Measurements from ENCODE around the gene EN1.

- TF ChIP-seq EZH2 (IDR thresholded peaks at IDR 0.05): no peak
- TF ChIP-seq, protein P1, sequence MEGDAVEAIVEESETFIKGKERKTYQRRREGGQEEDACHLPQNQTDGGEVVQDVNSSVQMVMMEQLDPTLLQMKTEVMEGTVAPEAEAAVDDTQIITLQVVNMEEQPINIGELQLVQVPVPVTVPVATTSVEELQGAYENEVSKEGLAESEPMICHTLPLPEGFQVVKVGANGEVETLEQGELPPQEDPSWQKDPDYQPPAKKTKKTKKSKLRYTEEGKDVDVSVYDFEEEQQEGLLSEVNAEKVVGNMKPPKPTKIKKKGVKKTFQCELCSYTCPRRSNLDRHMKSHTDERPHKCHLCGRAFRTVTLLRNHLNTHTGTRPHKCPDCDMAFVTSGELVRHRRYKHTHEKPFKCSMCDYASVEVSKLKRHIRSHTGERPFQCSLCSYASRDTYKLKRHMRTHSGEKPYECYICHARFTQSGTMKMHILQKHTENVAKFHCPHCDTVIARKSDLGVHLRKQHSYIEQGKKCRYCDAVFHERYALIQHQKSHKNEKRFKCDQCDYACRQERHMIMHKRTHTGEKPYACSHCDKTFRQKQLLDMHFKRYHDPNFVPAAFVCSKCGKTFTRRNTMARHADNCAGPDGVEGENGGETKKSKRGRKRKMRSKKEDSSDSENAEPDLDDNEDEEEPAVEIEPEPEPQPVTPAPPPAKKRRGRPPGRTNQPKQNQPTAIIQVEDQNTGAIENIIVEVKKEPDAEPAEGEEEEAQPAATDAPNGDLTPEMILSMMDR (IDR thresholded peaks at IDR 0.05 in 2 of 3, conservative IDR thresholded peaks at IDR 0.05 in 1 of 3; ENCODE audit: borderline replicate concordance in 1 of 3, insufficient read depth in 1 of 3, low read depth in 2 of 3, low read length in 2 of 3): no peak
- no peak for TF ChIP-seq ELF1 (IDR thresholded peaks at IDR 0.05; ENCODE audit: borderline replicate concordance, low read depth)
- TF ChIP-seq, protein P2, sequence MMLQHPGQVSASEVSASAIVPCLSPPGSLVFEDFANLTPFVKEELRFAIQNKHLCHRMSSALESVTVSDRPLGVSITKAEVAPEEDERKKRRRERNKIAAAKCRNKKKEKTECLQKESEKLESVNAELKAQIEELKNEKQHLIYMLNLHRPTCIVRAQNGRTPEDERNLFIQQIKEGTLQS (IDR thresholded peaks at IDR 0.05): no peak
- TF ChIP-seq POLR2A (IDR thresholded peaks at IDR 0.05; ENCODE audit: borderline replicate concordance, extremely low read depth, insufficient read depth, insufficient read length): no peak
- TF ChIP-seq EZH2phosphoT487 (IDR thresholded peaks at IDR 0.05; ENCODE audit: borderline replicate concordance): no peak
- no peak for TF ChIP-seq POLR2AphosphoS5 (IDR thresholded peaks at IDR 0.05; ENCODE audit: low read depth, low read length)
- no peak for TF ChIP-seq RAD21 (IDR thresholded peaks at IDR 0.05; ENCODE audit: low read depth)
- no peak for TF ChIP-seq YY1 (IDR thresholded peaks at IDR 0.05; ENCODE audit: extremely low read depth, insufficient replicate concordance, low read depth, low read length)
- TF ChIP-seq ZNF274 (IDR thresholded peaks at IDR 0.05; ENCODE audit: low read depth, low read length): no peak
- TF ChIP-seq, protein P3, sequence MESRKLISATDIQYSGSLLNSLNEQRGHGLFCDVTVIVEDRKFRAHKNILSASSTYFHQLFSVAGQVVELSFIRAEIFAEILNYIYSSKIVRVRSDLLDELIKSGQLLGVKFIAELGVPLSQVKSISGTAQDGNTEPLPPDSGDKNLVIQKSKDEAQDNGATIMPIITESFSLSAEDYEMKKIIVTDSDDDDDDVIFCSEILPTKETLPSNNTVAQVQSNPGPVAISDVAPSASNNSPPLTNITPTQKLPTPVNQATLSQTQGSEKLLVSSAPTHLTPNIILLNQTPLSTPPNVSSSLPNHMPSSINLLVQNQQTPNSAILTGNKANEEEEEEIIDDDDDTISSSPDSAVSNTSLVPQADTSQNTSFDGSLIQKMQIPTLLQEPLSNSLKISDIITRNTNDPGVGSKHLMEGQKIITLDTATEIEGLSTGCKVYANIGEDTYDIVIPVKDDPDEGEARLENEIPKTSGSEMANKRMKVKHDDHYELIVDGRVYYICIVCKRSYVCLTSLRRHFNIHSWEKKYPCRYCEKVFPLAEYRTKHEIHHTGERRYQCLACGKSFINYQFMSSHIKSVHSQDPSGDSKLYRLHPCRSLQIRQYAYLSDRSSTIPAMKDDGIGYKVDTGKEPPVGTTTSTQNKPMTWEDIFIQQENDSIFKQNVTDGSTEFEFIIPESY (IDR thresholded peaks at IDR 0.05; ENCODE audit: extremely low read depth, insufficient replicate concordance, low read length): no peak
- no peak for TF ChIP-seq TCF7L2 (IDR thresholded peaks at IDR 0.05; ENCODE audit: borderline replicate concordance, extremely low read depth, insufficient read depth, insufficient read length)
Measured at GRCh38 chr2:118854507-118855345, 7.3 kb upstream of the EN1 start.
